SK-N-MC (cell line): Measurements from ENCODE around the gene TMEM17.
"Not testable (repeated sequence)": the region's sequence is repeated elsewhere in the genome, so short reads cannot be mapped to it uniquely, and the experiment has no call there.

Experiments
- EZH2 ChIP-seq: fragments of 200-600 bp; sonication (generic); IDR thresholded peaks from one replicate; pipeline ENCODE4 v1.6.1; 2017; ENCODE audit warnings: antibody characterized with exemption
- FOXP2 ChIP-seq: optimal IDR thresholded peaks from 2 replicates; pipeline ENCODE3; 2011; ENCODE audit warnings: mild to moderate bottlenecking, moderate library complexity; ENCODE audit not compliant: insufficient read depth; ENCODE audit errors: extremely low read length, control extremely low read depth
- POLR2AphosphoS5 ChIP-seq: IDR thresholded peaks from 2 replicates; pipeline ENCODE4 v1.6.1; 2012; ENCODE audit warnings: mild to moderate bottlenecking, low read depth, low read length, borderline replicate concordance

DNA sequence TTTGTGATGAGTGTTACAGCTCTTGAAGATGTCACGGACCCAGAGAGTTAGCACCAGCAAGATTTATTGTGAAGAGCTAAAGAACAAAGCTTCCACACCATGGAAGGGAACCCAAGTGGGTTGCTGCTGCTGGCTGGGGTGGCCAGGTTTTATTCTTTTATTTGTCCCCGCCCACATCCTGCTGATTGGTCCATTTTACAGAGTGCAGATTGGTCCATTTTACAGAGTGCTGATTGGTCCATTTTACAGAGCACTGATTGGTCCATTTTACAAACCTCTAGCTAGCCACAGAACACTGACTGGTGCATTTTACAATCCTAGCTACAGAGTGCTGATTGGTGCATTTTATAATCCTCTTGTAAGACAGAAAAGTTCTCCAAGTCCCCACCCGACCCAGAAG, 29.5 kb upstream of the TMEM17 start:
- not testable (repeated sequence) for TF ChIP-seq POLR2AphosphoS5, EZH2, FOXP2
